NT2/D1 (cell line): Measurements from ENCODE around the gene PCNX1.

Experiments used
- YY1 ChIP-seq: IDR thresholded peaks from 2 replicates; pipeline ENCODE4 v1.6.1; 2011; ENCODE audit not compliant: insufficient read length, insufficient read depth
- ZNF274 ChIP-seq: IDR thresholded peaks from 2 replicates; pipeline ENCODE4 v1.6.1; 2011; ENCODE audit warnings: mild to moderate bottlenecking, low read depth, low read length

GRCh38 chr14:70919774-70920173 is 12.5 kb downstream of the PCNX1 start:
- TF ChIP-seq YY1 (no peak), ZNF274 (no peak)
